ENCODE measurements around the gene HOGA1. TPM values are rescaled to one million over a fixed set of nuclear protein-coding genes. Genes with fewer than 3 reads are reported as not detected.
A peak's percentile ranks its signal among the peaks of the same experiment; 100 is the strongest.

The HOGA1 gene
- total RNA-seq, 1 experiment from 2014 or later, result 0.15 TPM

- CTCF ChIA-PET, result interaction anchor here (0.8 to 10.3 kb wide), 15 partner anchors 9 to 183 kb away, joined by 3 to 177 read pairs (median 3); partner anchors contain the start of gene ANKRD2
- H3K36me3 Mint-ChIP-seq, result peaks cover under 1% of the 10 kb centered on the region
- H3K4me3 Mint-ChIP-seq, result no peak overlapping the region
- H3K27me3 Mint-ChIP-seq (ENCODE audit: low read depth), result no peaks in the 10 kb centered on the region
- DNase-seq (ENCODE audit: low spot score), result peak; percentile 33
- H3K9me3 Mint-ChIP-seq, result peaks cover 2% of the 10 kb centered on the region
- peaks cover 36% of the 10 kb centered on the region for H3K4me1 Mint-ChIP-seq
- peak; percentile 50 for ATAC-seq
- TF ChIP-seq ZNF138 (CRISPR knock-in tag; conservative IDR thresholded peaks at IDR 0.05), result no peak
- no peak for TF ChIP-seq PRRX2 (CRISPR knock-in tag; IDR thresholded peaks at IDR 0.05)
- peak; percentile 77; the same call in 1 of the 2 replicates for TF ChIP-seq SOX15 (CRISPR knock-in tag; IDR thresholded peaks at IDR 0.05)
- TF ChIP-seq CBFB (CRISPR knock-in tag; IDR thresholded peaks at IDR 0.05; ENCODE audit: low read depth), result no peak
- TF ChIP-seq NR2C2 (CRISPR knock-in tag; IDR thresholded peaks at IDR 0.05), result no peak
- no peak for TF ChIP-seq FOXJ3 (CRISPR knock-in tag; IDR thresholded peaks at IDR 0.05; ENCODE audit: borderline replicate concordance)
- peak overlapping the region; percentile 93 for H3K27ac Mint-ChIP-seq
- POLR2A ChIA-PET, result interaction anchor here (1.9 kb wide), 1 partner anchor 51 kb away, joined by 6 read pairs; the partner anchor contains the start of genes MMS19 and UBTD1
These were observed 34.4 kb upstream of the HOGA1 start for GRCh38 chr10:97549587-97550322.

- Mint-ChIP-seq H3K27ac (peak overlapping the region; percentile 33), H3K36me3 (peaks cover 8% of the 10 kb centered on the region), H3K27me3 (ENCODE audit: low read depth) (no peaks in the 10 kb centered on the region), H3K4me3 (no peak overlapping the region), H3K9me3 (peaks cover 10% of the 10 kb centered on the region), H3K4me1 (peaks cover 37% of the 10 kb centered on the region)
- ATAC-seq, result peak; percentile 55
- CTCF ChIA-PET, result interaction anchor here (0.7 to 10.3 kb wide), 16 partner anchors 8 to 126 kb away, joined by 3 to 177 read pairs (median 4); partner anchors contain the start of gene ANKRD2
- POLR2A ChIA-PET, result interaction anchor here (0.6 to 1.9 kb wide), 2 partner anchors 43 to 52 kb away, joined by 3 to 6 read pairs; partner anchors contain the start of genes MMS19 and UBTD1
- peak; percentile 59 for DNase-seq (ENCODE audit: low spot score)
- TF ChIP-seq E2F4 (CRISPR knock-in tag; IDR thresholded peaks at IDR 0.05; ENCODE audit: borderline replicate concordance, low read depth) (no peak), MYBL2 (CRISPR knock-in tag; IDR thresholded peaks at IDR 0.05) (no peak), ESRRA (CRISPR knock-in tag; IDR thresholded peaks at IDR 0.05; ENCODE audit: borderline replicate concordance) (no peak)
These were observed 33.6 kb upstream of the HOGA1 start for GRCh38 chr10:97550336-97551149.

GRCh38 chr10:97551271-97551670 is 32.9 kb upstream of the HOGA1 start:
- Mint-ChIP-seq H3K9me3 (peaks cover 14% of the 10 kb centered on the region), H3K27me3 (ENCODE audit: low read depth) (no peaks in the 10 kb centered on the region), H3K36me3 (peaks cover 11% of the 10 kb centered on the region), H3K27ac (no peak overlapping the region; the same call in 1 of the 2 replicates), H3K4me1 (peaks cover 37% of the 10 kb centered on the region), H3K4me3 (no peak overlapping the region)
- ChIA-PET POLR2A (interaction anchor here (1.9 kb wide), 1 partner anchor 52 kb away, joined by 6 read pairs; the partner anchor contains the start of genes MMS19 and UBTD1), CTCF (interaction anchor here (0.7 to 10.3 kb wide), 6 partner anchors 11 to 34 kb away, joined by 3 to 177 read pairs (median 23); partner anchors contain the start of gene ANKRD2)
- no peak for DNase-seq (ENCODE audit: low spot score)
- ATAC-seq, result no peak
- no peak for TF ChIP-seq ATF2 (CRISPR knock-in tag; IDR thresholded peaks at IDR 0.05; ENCODE audit: borderline replicate concordance, low read depth)
- no peak for TF ChIP-seq ZBTB43 (CRISPR knock-in tag; IDR thresholded peaks at IDR 0.05)
- no peak for TF ChIP-seq FOXP1 (CRISPR knock-in tag; IDR thresholded peaks at IDR 0.05; ENCODE audit: borderline replicate concordance)
- no peak for TF ChIP-seq E2F5 (CRISPR knock-in tag; IDR thresholded peaks at IDR 0.05)
- TF ChIP-seq NFE2L1 (CRISPR knock-in tag; IDR thresholded peaks at IDR 0.05), result no peak
- no peak for TF ChIP-seq ATF1 (CRISPR knock-in tag; IDR thresholded peaks at IDR 0.05)
- TF ChIP-seq NR1H2 (CRISPR knock-in tag; IDR thresholded peaks at IDR 0.05), result no peak
- TF ChIP-seq GABPB1 (CRISPR knock-in tag; IDR thresholded peaks at IDR 0.05), result no peak
